Measurements from ENCODE around the gene PTCD1. TPM values are rescaled to one million over a fixed set of nuclear protein-coding genes. Genes with fewer than 3 reads are reported as not detected.
A peak's percentile ranks its signal among the peaks of the same experiment; 100 is the strongest.

PTCD1 gene
- total RNA-seq, 1 donor from 2014 or later, result 8.4 TPM

DNA sequence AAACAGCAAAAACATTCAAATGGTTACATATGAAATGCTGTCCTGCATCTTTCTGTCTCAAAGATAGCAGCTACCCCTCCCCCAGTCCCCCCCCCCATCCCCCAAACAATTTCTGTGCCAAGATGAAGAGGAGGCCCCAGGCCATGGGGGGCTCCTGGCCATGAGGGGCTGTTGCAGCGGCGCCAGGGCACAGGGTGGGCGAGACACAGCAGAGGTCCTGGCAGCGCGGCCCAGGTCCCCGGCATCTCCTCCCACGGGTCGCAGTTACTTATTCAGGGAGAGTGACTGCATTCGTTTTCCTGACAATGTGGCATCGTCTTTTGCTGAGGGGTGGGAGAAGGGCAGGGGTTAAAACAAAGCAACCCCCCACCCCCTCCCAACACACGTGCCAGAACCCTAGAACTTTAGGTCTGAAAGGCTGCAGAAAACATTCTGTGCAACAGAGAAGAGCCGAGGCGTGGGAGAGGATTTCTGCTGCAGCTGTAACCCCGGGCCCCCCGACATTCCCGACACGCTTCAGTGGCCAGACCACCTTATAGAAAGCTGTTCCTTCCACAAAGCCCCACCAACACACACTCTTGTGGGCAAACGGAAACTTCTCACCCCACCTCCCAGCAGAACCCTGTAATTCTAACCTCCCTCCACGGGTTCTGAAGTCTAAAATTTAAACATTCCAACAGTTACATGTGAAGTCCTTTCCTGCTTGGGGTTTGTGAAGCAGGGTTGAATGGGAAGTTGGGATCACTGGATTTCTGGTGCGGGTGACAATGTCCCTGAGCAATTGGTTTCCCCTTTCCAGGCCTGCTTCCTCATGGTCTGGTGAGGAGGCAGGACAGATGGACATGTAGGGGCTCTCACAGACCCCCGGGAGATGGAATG lies 41.9 kb downstream of the PTCD1 start:
- no peaks in the 10 kb centered on the region for H3K27me3 Mint-ChIP-seq

DNA sequence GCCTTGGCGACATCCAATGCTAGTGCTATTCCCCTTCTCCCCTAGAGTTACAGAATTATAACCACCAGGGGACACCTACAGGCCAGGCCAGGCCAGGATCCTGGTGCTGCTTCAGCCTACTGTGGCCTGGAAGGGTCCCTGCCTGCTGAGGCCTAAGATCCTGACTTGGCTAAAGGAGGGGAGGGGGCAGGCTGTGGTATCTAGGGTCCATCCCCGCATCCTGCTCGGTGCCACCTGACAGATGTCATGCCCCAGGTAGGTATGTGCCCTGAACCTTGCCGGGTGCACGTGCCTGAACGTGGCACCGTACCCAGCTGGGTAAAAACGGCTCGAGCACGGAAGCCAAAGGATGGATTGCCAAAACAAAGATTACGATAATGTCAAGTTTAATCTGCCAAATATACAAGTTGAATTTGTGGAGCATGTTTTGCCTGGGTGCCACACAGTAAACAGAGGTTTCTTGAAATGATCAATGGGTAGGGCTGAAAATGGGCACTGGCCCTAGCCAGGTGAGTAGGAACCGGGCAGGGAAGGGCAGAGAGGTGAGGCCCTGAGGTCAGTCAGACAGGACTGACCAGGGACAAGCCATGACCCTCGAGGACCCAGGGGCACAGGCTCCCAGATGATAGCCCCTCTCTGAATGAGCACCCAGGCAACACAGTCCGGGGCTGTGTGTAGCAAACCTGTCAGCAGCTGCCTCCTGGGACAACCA lies 42.8 kb downstream of the PTCD1 start:
- Mint-ChIP-seq H3K27ac (peak overlapping the region; percentile 61), H3K4me3 (no peak overlapping the region), H3K4me1 (peaks cover 27% of the 10 kb centered on the region), H3K36me3 (ENCODE audit: low read depth) (peaks cover 87% of the 10 kb centered on the region), H3K9me3 (no peaks in the 10 kb centered on the region), H3K27me3 (no peaks in the 10 kb centered on the region)
- no peak for ATAC-seq (ENCODE audit: low read depth)
- TF ChIP-seq, protein P1, sequence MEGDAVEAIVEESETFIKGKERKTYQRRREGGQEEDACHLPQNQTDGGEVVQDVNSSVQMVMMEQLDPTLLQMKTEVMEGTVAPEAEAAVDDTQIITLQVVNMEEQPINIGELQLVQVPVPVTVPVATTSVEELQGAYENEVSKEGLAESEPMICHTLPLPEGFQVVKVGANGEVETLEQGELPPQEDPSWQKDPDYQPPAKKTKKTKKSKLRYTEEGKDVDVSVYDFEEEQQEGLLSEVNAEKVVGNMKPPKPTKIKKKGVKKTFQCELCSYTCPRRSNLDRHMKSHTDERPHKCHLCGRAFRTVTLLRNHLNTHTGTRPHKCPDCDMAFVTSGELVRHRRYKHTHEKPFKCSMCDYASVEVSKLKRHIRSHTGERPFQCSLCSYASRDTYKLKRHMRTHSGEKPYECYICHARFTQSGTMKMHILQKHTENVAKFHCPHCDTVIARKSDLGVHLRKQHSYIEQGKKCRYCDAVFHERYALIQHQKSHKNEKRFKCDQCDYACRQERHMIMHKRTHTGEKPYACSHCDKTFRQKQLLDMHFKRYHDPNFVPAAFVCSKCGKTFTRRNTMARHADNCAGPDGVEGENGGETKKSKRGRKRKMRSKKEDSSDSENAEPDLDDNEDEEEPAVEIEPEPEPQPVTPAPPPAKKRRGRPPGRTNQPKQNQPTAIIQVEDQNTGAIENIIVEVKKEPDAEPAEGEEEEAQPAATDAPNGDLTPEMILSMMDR (IDR thresholded peaks at IDR 0.05), result no peak
- CTCF ChIA-PET, result no interaction called here
- intact Hi-C loops (cut with micrococcal nuclease), result no loop called here
- POLR2A ChIA-PET, result interaction anchor here (1.2 to 1.3 kb wide), 2 partner anchors 21 kb away, joined by 3 read pairs; no protein-coding TSS in a partner anchor
- no peak for DNase-seq

More for the DNA sequence above, 41.9 kb downstream of the PTCD1 start:
- intact Hi-C loops (cut with micrococcal nuclease), result no loop called here
- TF ChIP-seq, protein P1 (IDR thresholded peaks at IDR 0.05), result no peak
- CTCF ChIA-PET, result no interaction called here
- no peak overlapping the region for H3K4me3 Mint-ChIP-seq
- H3K36me3 Mint-ChIP-seq (ENCODE audit: low read depth), result peaks cover 88% of the 10 kb centered on the region
- POLR2A ChIA-PET, result interaction anchor here (0.6 to 1.2 kb wide), 2 partner anchors 18 to 22 kb away, joined by 3 read pairs; no protein-coding TSS in a partner anchor
- ATAC-seq (ENCODE audit: low read depth) (no peak), DNase-seq (no peak)
- H3K4me1 Mint-ChIP-seq, result peaks cover 25% of the 10 kb centered on the region
- H3K9me3 Mint-ChIP-seq, result no peaks in the 10 kb centered on the region
- peak overlapping the region; percentile 24 for H3K27ac Mint-ChIP-seq

DNA sequence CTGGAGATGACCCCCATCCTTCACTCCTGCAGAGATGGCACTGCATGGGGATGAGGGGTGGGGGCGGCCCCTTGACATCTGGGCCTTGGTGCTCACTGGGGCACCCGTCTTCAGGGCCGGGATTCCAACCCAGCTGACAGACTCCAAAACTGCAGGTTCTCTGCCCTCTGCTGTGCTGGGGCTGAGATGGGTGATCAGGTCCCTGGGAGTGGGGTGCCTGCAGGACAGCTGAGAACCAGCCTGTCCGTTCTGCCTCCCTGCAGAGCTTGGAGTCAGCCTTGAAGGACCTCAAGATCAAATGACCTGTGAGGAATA lies 44.5 kb downstream of the PTCD1 start:
- ATAC-seq (ENCODE audit: low read depth) (no peak), DNase-seq (no peak)
- ChIA-PET CTCF (interaction anchor here (1.4 kb wide), 1 partner anchor 28 kb away, joined by 4 read pairs; no protein-coding TSS in a partner anchor), POLR2A (interaction anchor here (0.5 to 4.0 kb wide), 8 partner anchors 8 to 164 kb away, joined by 3 to 62 read pairs (median 5); partner anchors contain the start of genes ARPC1A, BUD31, PDAP1 and ZNF655)
- Mint-ChIP-seq H3K4me3 (no peak overlapping the region), H3K36me3 (ENCODE audit: low read depth) (peaks cover 81% of the 10 kb centered on the region), H3K27ac (peak overlapping the region; percentile 53), H3K27me3 (no peaks in the 10 kb centered on the region), H3K9me3 (no peaks in the 10 kb centered on the region), H3K4me1 (peaks cover 28% of the 10 kb centered on the region)
- TF ChIP-seq, protein P1 (IDR thresholded peaks at IDR 0.05), result no peak
- intact Hi-C loops (cut with micrococcal nuclease), result no loop called here

DNA sequence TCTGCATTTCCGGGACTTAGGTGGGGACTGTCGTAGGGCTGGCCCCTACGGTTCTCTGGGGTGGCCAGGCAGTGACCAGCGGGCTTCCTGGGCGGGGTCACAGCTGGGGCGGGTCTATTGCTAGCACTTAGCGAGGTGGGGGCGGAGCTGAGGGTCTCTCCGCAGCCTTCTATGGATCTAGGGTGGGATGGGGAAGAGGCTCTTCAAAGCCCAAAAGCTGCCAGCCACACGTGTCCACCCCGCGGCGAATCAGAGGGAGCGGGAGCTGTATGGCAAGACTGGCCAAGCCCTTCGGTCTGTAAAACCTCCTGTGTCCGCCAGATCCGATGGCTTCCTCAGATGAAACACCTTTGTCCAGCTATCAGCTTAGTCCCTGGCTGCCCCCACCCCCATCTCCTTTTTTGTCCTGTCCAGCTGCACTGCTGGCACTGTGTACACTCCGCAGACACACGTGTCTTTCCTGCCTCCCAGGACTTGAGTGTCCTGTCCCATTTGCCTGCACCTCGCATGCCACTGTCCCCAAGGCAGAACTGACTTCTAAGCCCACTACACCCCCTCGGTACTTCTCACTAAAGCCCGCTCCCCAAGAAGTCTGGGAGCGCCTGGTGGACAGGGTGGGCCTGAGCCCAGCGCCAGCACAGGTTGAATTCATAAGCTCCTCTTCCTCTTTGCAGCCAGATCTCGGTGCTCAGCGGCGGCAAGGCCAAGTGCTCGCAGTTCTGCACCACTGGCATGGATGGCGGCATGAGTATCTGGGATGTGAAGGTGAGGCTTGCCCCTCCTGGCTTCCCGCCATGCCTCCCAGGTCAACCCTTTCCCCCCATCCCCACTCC lies 45.0 kb downstream of the PTCD1 start:
- CTCF ChIA-PET, result interaction anchor here (0.8 to 1.4 kb wide), 4 partner anchors 14 to 29 kb away, joined by 4 to 5 read pairs (median 4); partner anchors contain the start of genes BUD31 and PDAP1
- no peaks in the 10 kb centered on the region for H3K9me3 Mint-ChIP-seq
- H3K4me3 Mint-ChIP-seq, result peak overlapping the region; percentile 84
- H3K36me3 Mint-ChIP-seq (ENCODE audit: low read depth), result peaks cover 78% of the 10 kb centered on the region
- POLR2A ChIA-PET, result interaction anchor here (0.5 to 4.0 kb wide), 12 partner anchors 9 to 164 kb away, joined by 3 to 62 read pairs (median 5); partner anchors contain the start of genes ARPC1A, ARPC1B, BUD31 and PDAP1
- intact Hi-C loops (cut with micrococcal nuclease), result loop anchor here (1.0 kb wide), 3 partner anchors 12 to 19 kb away; partner anchors contain the start of genes ARPC1B, BUD31 and PDAP1
- ATAC-seq (ENCODE audit: low read depth) (no peak), DNase-seq (no peak)
- H3K27me3 Mint-ChIP-seq, result no peaks in the 10 kb centered on the region
- H3K4me1 Mint-ChIP-seq, result peaks cover 28% of the 10 kb centered on the region
- TF ChIP-seq, protein P1 (IDR thresholded peaks at IDR 0.05), result no peak
- H3K27ac Mint-ChIP-seq, result peak overlapping the region; percentile 78
